Stromal cell of bone marrow (primary cell): ENCODE results near the gene HERPUD1.
"Not testable (repeated sequence)": the region's sequence is repeated elsewhere in the genome, so short reads cannot be mapped to it uniquely, and the experiment has no call there.

ENCODE experiments used
- DNase-seq: peaks from one replicate; pipeline ENCODE4 v3.0.0-alpha.2; 2012; ENCODE audit warnings: low read depth

Gene HERPUD1

GRCh38 chr16:56934599-56935145, 2.7 kb downstream of the HERPUD1 start:
- not testable (repeated sequence) for DNase-seq

- DNase-seq: no peak
Measured at GRCh38 chr16:56935201-56935600, 3.3 kb downstream of the HERPUD1 start.

GRCh38 chr16:56936491-56936890, 4.5 kb downstream of the HERPUD1 start:
- no peak for DNase-seq

GRCh38 chr16:56936950-56937349, 5.0 kb downstream of the HERPUD1 start:
- no peak for DNase-seq

- no peak for DNase-seq
Measured at GRCh38 chr16:56938664-56939513, 6.9 kb downstream of the HERPUD1 start.

GRCh38 chr16:56939801-56940200, 7.9 kb downstream of the HERPUD1 start:
- DNase-seq: no peak

- DNase-seq: no peak
Measured at GRCh38 chr16:56941092-56941491, 9.2 kb downstream of the HERPUD1 start.

- no peak for DNase-seq
Measured at GRCh38 chr16:56941856-56942331, 10.0 kb downstream of the HERPUD1 start.

- no peak for DNase-seq
Measured at GRCh38 chr16:56943761-56944375, 11.9 kb downstream of the HERPUD1 start.

- no peak for DNase-seq
Measured at GRCh38 chr16:56944954-56945839, 13.3 kb downstream of the HERPUD1 start.

GRCh38 chr16:56945847-56946527, 14.0 kb downstream of the HERPUD1 start:
- no peak for DNase-seq

GRCh38 chr16:56946767-56947603, 15.0 kb downstream of the HERPUD1 start:
- DNase-seq: no peak

GRCh38 chr16:56947604-56947995, 15.7 kb downstream of the HERPUD1 start:
- no peak for DNase-seq

GRCh38 chr16:56948234-56948633, 16.3 kb downstream of the HERPUD1 start:
- DNase-seq: no peak

- no peak for DNase-seq
Measured at GRCh38 chr16:56950051-56950450, 18.1 kb downstream of the HERPUD1 start.

GRCh38 chr16:56950455-56950854, 18.5 kb downstream of the HERPUD1 start:
- no peak for DNase-seq

GRCh38 chr16:56950881-56951771, 19.2 kb downstream of the HERPUD1 start:
- no peak for DNase-seq

- no peak for DNase-seq
Measured at GRCh38 chr16:56953006-56953405, 21.1 kb downstream of the HERPUD1 start.

- peak; percentile 72 for DNase-seq
Measured at GRCh38 chr16:56956076-56956475, 24.1 kb downstream of the HERPUD1 start.

- no peak for DNase-seq
Measured at GRCh38 chr16:56956756-56957155, 24.8 kb downstream of the HERPUD1 start.
